Activated naive CD8-positive, alpha-beta T cell treated with anti-CD3 and anti-CD28 coated beads, Interleukin-2, amount 50 U/mL, for 16 hours (primary cell): Measurements from ENCODE around the gene LRRC28.
"Not testable (repeated sequence)": the region's sequence is repeated elsewhere in the genome, so short reads cannot be mapped to it uniquely, and the experiment has no call there.

Experiments used
- DNase-seq: peaks from one replicate; pipeline ENCODE4 v3.0.0-alpha.2; 2020; ENCODE audit warnings: low read depth, low spot score

The LRRC28 gene

GRCh38 chr15:99393641-99394040 is 142.4 kb downstream of the LRRC28 start:
- DNase-seq, result no peak

- DNase-seq, result no peak
Measured at GRCh38 chr15:99396375-99396774, 145.1 kb downstream of the LRRC28 start.

- DNase-seq, result no peak
Measured at GRCh38 chr15:99399061-99399460, 147.8 kb downstream of the LRRC28 start.

GRCh38 chr15:99399618-99400017 is 148.3 kb downstream of the LRRC28 start:
- DNase-seq, result no peak

- not testable (repeated sequence) for DNase-seq
Measured at GRCh38 chr15:99401216-99401615, 149.9 kb downstream of the LRRC28 start.

GRCh38 chr15:99402014-99402729 is 150.9 kb downstream of the LRRC28 start:
- DNase-seq, result no peak

- DNase-seq, result no peak
Measured at GRCh38 chr15:99403597-99403996, 152.3 kb downstream of the LRRC28 start.

GRCh38 chr15:99404454-99404853 is 153.2 kb downstream of the LRRC28 start:
- DNase-seq, result no peak

- no peak for DNase-seq
Measured at GRCh38 chr15:99406120-99406519, 154.8 kb downstream of the LRRC28 start.

GRCh38 chr15:99406716-99407487 is 155.6 kb downstream of the LRRC28 start:
- DNase-seq, result no peak

- no peak for DNase-seq
Measured at GRCh38 chr15:99407716-99408115, 156.4 kb downstream of the LRRC28 start.

- no peak for DNase-seq
Measured at GRCh38 chr15:99408236-99409096, 157.2 kb downstream of the LRRC28 start.

- DNase-seq, result no peak
Measured at GRCh38 chr15:99409097-99409473, 157.8 kb downstream of the LRRC28 start.

GRCh38 chr15:99409560-99409959 is 158.3 kb downstream of the LRRC28 start:
- DNase-seq, result no peak

- no peak for DNase-seq
Measured at GRCh38 chr15:99410477-99410876, 159.2 kb downstream of the LRRC28 start.

GRCh38 chr15:99411234-99411633 is 160.0 kb downstream of the LRRC28 start:
- no peak for DNase-seq

- no peak for DNase-seq
Measured at GRCh38 chr15:99412082-99412481, 160.8 kb downstream of the LRRC28 start.

GRCh38 chr15:99412626-99413025 is 161.3 kb downstream of the LRRC28 start:
- no peak for DNase-seq

- DNase-seq, result no peak
Measured at GRCh38 chr15:99413955-99414754, 162.9 kb downstream of the LRRC28 start.

GRCh38 chr15:99414755-99415731 is 163.8 kb downstream of the LRRC28 start:
- no peak for DNase-seq
